IPS-11a (cell line): Measurements from ENCODE around the gene AOC3.
"Not testable (repeated sequence)": the region's sequence is repeated elsewhere in the genome, so short reads cannot be mapped to it uniquely, and the experiment has no call there.

Experiments
- H3K4me3 ChIP-seq: one replicate; pipeline ENCODE4 v1.5.1; 2013; ENCODE audit warnings: low read depth, low read length, control low read depth

Gene AOC3

DNA sequence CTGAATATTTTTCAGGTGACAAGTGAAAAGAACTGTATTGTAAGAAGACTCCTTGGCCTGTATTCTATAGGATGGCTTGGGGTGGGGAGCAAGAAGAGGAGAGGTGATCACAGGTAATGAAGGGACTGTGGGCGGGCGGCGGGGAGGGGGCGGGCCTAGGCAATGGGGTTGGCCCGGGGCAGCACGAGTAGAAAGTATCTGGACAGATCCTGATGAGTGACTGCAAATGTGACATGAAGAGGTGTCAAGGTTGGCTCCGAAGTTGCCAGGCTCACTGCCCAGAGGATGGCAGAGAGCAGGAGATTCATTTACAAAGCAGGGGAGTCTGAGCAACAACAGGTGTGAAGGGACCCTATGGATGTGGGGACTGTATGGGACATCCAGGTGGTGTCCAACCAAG is 38.8 kb downstream of the AOC3 start:
- no peak overlapping the region for H3K4me3 ChIP-seq

DNA sequence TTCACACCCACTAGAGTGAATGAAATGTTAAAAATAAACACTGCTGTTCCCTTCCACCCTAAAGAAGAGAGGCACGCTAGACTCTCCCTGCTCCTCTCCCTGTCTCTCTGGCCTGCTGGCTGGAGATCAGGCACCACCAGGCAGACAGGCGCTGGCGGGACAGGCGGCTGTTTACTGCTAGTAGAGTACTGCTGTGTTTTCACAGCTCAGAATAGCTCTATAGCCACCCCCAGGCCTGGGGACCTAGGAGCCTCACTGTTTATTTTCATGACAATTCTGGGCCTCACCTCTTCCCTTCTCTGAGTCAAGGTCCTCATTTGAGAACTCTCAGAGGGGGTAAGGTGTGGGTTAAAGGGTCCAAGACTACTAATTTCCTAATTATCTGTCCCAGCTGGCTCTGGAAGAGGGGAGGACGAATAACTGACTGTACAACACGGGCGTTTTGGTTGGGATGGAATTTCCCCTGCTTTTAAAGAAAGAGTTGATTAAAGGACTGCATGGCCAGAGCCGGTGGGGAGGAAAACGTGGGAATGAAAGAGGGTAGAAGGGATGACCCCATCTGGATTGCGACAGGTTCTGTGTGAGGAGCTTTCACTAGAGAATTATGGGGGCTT is 40.6 kb downstream of the AOC3 start:
- no peak overlapping the region for H3K4me3 ChIP-seq

DNA sequence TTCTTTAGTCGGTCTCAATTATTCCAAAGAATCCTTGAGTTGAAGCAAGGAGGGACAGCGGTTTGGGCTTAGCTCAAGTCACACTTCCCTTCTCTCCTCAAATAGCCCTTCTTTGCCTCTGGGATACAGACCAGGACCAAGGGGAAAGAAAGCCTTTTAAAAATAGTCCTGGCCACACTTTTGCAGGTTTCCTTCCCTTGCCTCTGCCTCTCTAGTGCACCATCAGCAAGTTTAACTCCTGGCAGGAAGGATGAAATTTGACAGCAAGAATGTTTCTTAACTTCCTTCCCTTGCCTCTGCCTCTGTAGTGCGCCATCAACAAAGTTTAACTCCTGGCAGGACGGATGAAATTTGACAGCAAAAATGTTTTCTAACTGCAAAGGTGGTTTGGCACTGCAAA is 42.4 kb downstream of the AOC3 start:
- H3K4me3 ChIP-seq: no peak overlapping the region

DNA sequence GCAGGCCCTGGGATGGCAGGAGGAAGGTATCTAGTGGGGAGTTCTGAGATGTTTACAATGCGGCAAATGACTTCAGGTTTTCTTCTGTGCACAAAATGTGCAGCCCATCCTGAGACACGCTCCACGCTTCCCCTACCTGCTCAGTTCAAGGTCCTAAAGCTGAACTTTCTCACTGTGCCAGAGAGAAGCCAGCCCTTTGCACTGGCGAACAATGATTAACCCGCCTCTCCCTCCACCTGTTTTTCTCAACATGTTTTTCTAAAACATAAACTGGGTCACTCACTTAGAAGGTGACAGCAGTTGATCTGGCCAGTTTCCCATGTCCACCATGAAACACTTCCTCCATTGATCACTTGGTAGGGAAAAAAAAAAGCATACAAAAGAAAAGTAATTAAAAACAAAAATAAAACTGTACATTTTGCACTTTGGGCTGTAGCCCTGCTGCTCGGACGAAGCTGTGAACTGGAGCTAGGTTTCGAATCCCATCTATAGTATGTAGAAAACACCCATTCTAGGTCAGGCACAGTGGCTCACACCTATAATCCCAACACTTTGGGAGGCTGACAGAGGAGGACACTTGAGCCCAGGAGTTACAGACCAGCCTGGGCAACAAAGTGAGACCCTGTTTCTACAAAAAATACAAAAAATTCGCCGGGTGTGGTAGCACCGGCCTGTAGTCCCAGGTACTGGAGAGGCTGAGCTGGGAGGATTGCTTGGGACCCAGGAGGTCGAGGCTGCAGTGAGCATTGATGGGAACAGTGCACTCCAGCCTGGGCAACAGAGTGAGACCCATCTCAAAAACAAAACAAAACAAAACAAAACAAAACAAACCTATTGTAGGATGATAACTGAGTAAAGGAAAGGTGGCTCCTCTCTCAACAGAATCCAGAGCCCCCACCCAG is 43.5 kb downstream of the AOC3 start:
- no peak overlapping the region for H3K4me3 ChIP-seq

DNA sequence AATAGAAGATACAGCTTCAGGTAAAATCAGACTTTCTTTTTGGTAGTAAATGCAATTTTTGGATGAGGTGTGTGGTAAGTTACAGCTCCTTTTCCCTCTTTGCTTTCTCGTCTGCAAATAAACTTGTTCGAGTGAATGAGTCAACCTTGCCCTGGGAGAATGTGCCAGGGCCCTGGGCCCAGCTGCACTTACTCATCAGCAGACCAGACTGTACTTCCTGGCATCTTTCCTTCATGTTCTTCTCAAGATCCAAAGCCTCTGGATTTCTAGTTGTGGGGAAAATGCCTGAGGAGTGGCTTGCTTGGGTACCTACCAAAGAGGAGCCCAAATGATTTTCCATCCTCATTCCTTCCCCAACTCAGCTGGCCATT is 44.2 kb downstream of the AOC3 start:
- H3K4me3 ChIP-seq: no peak overlapping the region

DNA sequence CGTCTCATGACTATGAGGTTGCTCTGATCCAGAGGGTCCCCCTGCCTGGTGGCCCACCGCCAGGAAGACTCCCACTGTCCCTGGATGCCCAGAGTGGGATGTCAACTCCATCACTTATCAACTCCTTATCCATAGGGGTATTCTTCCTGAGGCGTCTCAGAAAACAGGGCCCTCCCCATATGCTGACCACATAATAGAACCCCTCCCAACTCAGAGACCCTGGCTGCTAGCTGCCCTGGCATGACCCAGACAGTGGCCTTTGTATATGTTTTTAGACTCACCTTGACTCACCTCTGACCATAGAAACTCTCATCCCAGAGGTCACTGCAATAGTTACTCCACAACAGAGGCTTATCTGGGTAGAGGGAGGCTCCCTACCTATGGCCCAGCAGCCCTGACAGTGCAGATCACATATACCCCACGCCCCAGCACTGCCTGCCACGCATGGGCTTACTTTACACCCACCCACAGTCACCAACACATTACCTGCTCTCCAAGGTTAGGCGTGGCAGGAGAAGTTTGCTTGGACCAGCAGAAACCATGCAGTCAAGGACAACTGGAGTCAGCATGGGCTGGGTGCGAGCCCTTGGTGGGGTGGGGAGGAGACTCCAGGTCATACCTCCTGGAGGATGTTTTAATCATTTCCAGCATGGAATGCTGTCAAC is 47.3 kb downstream of the AOC3 start:
- no peak overlapping the region for H3K4me3 ChIP-seq

DNA sequence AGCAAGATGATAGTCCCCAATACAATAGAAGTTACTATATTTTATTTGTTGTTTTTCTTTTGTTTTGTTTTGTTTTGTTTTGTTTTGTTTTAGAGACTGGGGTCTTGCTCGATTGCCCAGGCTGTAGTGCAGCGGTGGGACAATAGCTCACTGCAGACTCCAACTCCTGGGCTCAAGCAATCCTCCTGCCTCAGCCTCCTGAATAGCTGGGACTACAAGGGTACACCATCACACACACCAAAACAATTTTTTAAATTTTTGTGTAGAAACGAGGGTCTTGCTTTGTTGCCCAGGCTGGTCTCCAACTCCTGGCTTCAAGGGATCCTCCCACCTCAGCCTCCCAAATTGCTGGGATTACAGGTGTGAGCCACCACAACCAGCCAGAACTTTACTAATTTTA is 49.0 kb downstream of the AOC3 start:
- not testable (repeated sequence) for H3K4me3 ChIP-seq

DNA sequence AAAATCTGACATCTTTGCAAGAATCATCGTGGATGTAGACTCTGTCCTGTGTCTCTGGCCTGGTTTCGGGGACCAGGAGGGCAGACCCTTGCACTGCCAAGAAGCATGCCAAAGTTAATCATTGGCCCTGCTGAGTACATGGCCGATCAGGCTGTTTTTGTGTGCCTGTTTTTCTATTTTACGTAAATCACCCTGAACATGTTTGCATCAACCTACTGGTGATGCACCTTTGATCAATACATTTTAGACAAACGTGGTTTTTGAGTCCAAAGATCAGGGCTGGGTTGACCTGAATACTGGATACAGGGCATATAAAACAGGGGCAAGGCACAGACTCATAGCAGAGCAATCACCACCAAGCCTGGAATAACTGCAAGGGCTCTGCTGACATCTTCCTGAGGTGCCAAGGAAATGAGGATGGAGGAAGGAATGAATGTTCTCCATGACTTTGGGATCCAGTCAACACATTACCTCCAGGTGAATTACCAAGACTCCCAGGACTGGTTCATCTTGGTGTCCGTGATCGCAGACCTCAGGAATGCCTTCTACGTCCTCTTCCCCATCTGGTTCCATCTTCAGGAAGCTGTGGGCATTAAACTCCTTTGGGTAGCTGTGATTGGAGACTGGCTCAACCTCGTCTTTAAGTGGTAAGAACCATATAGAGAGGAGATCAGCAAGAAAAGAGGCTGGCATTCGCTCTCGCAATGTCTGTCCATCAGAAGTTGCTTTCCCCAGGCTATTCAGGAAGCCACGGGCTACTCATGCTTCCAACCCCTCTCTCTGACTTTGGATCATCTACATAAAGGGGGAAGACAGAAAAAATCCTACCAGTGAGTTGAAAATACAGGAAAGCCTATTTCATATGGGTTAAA is 49.7 kb downstream of the AOC3 start, which contains the start of gene G6PC1:
TSS of gene G6PC1 (plus strand) at position 340 of the 872 bp plus-strand sequence. CDS start at position 418, 78 bp downstream.
- no peak within 1 kb of the TSS for H3K4me3 ChIP-seq

DNA sequence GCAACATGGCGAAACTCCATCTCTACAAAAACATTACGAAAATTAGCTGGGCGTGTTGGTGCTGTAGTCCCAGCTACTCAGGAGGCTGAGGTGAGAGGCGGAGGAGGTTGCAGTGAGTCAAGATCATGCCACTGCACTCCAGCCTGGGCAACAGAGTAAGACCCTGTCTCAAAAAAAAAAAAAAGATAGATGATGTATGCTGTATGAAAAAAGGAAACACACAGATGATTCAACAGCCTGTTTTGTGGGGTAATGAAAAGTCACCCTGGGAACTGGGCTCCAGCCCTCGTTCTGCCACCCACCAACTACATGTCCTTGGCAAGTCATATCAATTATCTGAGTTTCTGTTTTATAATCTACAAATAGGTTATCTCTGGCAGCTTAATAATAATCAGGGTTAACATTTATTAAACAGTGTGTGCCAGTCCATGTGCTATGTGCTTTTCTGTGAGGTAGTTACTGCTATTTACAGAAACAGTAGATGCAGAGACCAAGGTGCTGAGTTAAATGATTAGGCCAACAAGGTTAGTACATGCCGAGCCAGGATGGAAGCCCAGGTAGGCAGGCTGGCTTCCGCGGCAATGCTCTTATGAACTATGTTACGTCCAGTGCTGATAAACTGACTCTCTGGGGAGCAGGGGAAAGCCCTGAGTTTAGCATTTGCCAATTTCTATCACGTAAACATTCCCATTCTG is 50.7 kb downstream of the AOC3 start:
- H3K4me3 ChIP-seq: no peak overlapping the region

DNA sequence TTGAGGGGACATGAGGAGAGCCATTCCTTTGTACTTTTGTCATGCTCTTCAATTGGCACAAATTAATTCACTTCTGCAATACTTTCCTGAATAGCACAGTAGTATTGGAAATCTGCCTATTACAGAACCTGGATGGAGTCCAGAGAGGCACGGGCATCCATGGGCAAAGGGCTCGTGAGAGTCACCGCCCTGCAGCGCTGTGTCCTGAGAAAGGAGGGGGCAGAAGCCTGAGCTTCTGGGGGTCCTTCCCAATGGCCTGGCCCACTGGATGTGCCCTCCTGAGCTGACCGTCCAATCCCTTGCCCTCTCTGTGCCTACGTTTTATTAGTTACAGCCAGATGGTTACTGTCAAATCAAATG is 53.1 kb downstream of the AOC3 start:
- no peak overlapping the region for H3K4me3 ChIP-seq

DNA sequence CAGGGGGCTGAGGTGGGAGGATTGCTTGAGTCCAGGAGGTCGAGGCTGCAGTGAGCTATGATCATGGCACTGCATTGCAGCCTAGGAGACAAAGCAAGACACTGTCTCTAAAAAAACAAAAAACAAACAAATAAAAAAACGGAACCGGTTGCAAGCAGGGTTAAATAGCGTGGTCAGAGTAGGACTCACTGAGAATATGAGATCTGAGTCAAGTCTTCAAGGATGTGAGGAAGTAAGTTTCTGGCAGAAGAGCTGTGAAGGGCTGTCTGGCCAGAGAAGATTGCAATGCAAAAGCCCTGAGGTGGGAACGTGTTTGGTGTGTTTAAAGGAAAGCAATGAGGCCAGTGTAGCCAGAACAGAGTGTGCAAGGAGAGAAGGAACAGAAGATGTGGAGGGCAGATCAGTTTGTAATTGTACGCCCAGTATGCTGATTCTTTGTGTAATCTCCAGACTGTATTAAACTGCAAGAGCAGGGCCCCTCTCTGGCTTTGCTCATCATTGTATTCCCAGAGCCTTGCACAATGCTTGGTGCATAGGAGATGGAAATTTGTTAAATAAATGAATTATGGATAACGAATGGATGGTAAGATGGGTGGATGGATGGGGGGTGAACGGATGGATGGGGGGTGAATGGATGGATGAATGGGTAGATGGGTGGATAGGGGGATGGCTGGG is 55.9 kb downstream of the AOC3 start:
- H3K4me3 ChIP-seq: no peak overlapping the region
